PFSK-1 (cell line): Measurements from ENCODE around the gene GSE1.

Experiments
- POLR2AphosphoS5 ChIP-seq: IDR thresholded peaks from 2 replicates; pipeline ENCODE4 v1.6.1; 2012; ENCODE audit warnings: low read depth, mild to moderate bottlenecking, control low read depth, low read length, moderate library complexity
- TAF1 ChIP-seq: IDR thresholded peaks from 2 replicates; pipeline ENCODE4 v1.6.1; 2012; ENCODE audit warnings: low read length, control low read depth, borderline replicate concordance; ENCODE audit not compliant: insufficient read depth

DNA sequence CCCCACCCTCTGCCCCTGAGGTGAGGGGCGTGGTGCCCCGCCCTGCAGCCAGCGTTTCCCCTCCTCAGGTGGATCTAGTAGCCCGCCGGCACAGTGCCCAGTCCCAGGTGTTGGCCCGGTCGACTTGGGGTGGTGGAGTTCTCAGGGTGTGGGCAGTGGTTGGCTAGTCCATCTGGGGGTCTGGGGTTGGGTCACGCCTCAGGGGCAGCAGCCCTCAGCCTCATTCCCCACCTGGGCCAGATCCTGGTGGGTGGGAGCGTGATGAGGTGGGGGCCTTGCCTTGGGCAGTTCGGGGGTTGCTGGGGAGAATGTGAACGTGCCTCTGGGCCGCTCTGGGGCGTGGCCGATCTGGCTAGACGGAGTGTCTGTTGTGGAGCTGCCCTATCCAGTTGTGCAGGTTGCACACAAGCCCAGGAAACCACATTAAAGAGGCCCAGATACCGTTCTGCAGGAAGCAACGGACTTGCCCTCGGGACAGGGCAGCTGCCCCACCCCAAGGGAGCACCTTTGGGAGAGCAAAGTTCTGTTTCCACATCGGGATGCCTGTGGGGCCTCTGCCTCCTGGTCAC is 32.0 kb downstream of the GSE1 start:
- no peak for TF ChIP-seq POLR2AphosphoS5
- no peak for TF ChIP-seq TAF1
